HFF-Myc (cell line): ENCODE measurements around the gene MYBPHL.
A peak's percentile ranks its signal among the peaks of the same experiment; 100 is the strongest.

Experiments used
- DNase-seq: peaks from one replicate; pipeline ENCODE4 v3.0.0-alpha.2; 2011; ENCODE audit warnings: low read depth; ENCODE audit errors: extremely low read depth
- H3K4me3 ChIP-seq: replicated peaks from 2 replicates; pipeline ENCODE4 v1.5.1; 2011; ENCODE audit warnings: low read depth, mild to moderate bottlenecking, control low read depth, low read length
- TF ChIP-seq, protein P1 (sequence below): IDR thresholded peaks from 2 replicates; pipeline ENCODE4 v1.5.1; 2012; ENCODE audit warnings: mild to moderate bottlenecking, low read depth, low read length, control low read depth; ENCODE audit errors: missing control alignments

The MYBPHL gene

DNA sequence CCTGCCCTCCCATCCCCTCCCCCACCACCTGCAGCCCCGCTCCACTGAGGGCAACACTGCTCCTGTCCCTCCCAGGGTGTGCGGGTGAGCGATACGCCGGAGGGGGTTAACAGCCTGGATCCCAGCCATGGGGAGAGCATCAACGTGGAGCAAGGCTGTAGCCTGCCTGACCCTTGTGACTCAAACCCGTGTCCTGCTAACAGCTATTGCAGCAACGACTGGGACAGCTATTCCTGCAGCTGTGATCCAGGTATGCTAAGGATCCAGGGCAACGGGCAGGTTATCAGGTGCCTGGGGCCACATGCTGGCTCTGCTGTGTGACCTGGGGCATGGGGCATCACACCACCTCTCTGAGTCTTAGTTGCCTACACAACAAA lies 42.4 kb downstream of the MYBPHL start:
- H3K4me3 ChIP-seq: no peak overlapping the region
- DNase-seq: no peak
- TF ChIP-seq, protein P1, sequence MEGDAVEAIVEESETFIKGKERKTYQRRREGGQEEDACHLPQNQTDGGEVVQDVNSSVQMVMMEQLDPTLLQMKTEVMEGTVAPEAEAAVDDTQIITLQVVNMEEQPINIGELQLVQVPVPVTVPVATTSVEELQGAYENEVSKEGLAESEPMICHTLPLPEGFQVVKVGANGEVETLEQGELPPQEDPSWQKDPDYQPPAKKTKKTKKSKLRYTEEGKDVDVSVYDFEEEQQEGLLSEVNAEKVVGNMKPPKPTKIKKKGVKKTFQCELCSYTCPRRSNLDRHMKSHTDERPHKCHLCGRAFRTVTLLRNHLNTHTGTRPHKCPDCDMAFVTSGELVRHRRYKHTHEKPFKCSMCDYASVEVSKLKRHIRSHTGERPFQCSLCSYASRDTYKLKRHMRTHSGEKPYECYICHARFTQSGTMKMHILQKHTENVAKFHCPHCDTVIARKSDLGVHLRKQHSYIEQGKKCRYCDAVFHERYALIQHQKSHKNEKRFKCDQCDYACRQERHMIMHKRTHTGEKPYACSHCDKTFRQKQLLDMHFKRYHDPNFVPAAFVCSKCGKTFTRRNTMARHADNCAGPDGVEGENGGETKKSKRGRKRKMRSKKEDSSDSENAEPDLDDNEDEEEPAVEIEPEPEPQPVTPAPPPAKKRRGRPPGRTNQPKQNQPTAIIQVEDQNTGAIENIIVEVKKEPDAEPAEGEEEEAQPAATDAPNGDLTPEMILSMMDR: no peak

DNA sequence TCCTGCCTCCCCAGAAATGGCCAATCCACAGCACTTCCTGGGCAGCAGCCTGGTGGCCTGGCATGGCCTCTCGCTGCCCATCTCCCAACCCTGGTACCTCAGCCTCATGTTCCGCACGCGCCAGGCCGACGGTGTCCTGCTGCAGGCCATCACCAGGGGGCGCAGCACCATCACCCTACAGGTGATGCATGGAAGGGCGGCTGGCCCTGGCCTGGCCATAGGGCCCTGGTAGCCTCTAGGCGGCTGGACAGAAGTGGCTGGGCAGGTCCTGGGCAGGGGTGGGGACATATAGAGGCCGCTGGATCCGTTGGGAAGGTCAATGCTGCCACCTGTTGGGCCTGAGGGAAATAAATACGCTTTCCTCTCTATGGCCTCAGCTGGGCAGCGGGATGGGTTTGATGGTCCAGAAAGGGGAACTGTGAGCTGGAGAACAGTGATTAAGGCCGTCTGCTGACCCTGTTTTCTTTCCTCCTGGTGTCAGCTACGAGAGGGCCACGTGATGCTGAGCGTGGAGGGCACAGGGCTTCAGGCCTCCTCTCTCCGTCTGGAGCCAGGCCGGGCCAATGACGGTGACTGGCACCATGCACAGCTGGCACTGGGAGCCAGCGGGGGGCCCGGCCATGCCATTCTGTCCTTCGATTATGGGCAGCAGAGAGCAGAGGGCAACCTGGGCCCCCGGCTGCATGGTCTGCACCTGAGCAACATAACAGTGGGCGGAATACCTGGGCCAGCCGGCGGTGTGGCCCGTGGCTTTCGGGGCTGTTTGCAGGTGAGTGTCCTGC lies 43.0 kb downstream of the MYBPHL start:
- H3K4me3 ChIP-seq: no peak overlapping the region
- TF ChIP-seq, protein P1: peak; percentile 98
- DNase-seq: peak; percentile 31

DNA sequence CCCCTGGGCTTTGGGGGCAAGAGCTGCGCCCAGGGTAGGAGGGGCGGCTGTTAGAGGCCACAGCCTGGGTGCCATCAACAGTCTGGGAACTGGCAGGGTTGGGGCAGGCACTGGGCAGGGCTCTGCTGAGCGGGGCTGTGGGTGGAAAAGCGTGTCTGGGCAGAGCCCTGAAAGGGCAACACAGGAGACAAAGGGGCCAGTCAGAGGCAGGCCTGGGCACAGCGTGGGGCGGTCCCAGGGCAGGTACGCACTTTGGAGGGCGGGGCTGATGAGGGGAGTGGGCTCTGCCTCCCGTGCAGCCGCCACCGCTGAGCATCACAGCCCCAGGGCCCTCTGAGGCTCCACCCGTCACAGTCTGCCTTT lies 43.6 kb downstream of the MYBPHL start:
- no peak overlapping the region for H3K4me3 ChIP-seq
- no peak for DNase-seq
- TF ChIP-seq, protein P1: no peak

DNA sequence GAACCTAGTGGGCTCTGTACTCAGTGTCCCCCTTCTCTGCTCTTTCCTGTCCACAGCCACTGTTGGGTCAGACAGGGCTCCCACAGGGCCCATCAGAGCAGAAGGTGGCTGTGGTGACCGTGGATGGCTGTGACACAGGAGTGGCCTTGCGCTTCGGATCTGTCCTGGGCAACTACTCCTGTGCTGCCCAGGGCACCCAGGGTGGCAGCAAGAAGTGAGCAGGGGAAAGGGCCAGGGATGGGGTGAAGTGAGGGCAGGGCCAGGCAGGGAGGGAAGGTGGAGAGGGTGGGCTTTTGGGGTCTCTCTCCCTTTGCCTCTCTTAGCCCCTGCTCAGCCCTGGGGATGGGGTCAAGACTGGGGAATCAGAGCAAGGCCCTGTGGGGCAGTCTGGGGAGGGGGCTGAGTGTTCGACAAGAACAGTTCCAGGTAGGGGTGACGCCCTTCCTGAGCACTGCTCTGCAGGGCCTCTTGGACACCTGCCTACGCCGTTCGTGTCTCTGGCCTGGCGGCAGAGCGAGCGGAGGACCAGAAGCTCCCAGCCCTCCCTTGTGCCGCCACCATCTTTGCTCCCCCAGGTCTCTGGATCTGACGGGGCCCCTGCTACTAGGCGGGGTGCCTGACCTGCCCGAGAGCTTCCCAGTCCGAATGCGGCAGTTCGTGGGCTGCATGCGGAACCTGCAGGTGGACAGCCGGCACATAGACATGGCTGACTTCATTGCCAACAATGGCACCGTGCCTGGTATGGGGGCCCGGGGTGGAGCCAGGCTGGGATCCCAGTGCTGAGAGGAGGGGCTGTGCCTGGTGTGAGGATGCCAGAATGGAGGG lies 44.4 kb downstream of the MYBPHL start:
- DNase-seq: no peak
- TF ChIP-seq, protein P1: no peak
- no peak overlapping the region for H3K4me3 ChIP-seq

DNA sequence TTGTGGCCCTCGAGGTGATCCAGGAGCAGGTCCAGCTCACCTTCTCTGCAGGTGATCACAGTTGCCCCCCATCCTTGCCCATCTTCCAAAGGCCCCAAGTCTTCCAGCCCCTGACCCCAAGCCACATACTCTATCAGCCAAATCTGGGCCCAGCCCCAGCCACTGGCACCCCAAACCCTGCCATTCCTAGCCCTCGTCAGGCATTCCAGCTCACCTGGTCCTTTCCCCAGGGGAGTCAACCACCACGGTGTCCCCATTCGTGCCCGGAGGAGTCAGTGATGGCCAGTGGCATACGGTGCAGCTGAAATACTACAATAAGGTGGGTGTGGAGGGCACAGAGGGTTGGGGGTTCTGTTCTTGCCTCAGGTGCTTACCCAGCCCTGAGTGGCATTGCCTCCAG lies 45.2 kb downstream of the MYBPHL start:
- DNase-seq: no peak
- no peak overlapping the region for H3K4me3 ChIP-seq
- TF ChIP-seq, protein P1: no peak

DNA sequence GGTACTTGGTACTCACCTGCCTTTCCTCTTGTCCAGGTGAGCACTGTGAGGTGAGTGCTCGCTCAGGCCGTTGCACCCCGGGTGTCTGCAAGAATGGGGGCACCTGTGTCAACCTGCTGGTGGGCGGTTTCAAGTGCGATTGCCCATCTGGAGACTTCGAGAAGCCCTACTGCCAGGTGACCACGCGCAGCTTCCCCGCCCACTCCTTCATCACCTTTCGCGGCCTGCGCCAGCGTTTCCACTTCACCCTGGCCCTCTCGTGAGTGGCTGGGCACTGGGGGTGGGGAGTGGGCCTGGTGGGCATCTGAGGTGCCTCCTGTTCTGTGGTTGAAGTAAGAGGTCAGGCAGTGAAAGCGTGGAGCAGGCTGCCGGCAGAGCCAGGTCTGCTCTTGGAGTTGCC lies 45.8 kb downstream of the MYBPHL start:
- TF ChIP-seq, protein P1: no peak
- DNase-seq: no peak
- no peak overlapping the region for H3K4me3 ChIP-seq
